ENCODE measurements around the gene ARL15. TPM values are rescaled to one million over a fixed set of nuclear protein-coding genes. Genes with fewer than 3 reads are reported as not detected.

ARL15 gene
- total and polyA plus RNA-seq, 9 of the 15 experiments (the other 6 are each of a cell fraction or from before 2014, with no cell fraction given) = 18.5 to 80.4 (median 57.0) TPM

DNA sequence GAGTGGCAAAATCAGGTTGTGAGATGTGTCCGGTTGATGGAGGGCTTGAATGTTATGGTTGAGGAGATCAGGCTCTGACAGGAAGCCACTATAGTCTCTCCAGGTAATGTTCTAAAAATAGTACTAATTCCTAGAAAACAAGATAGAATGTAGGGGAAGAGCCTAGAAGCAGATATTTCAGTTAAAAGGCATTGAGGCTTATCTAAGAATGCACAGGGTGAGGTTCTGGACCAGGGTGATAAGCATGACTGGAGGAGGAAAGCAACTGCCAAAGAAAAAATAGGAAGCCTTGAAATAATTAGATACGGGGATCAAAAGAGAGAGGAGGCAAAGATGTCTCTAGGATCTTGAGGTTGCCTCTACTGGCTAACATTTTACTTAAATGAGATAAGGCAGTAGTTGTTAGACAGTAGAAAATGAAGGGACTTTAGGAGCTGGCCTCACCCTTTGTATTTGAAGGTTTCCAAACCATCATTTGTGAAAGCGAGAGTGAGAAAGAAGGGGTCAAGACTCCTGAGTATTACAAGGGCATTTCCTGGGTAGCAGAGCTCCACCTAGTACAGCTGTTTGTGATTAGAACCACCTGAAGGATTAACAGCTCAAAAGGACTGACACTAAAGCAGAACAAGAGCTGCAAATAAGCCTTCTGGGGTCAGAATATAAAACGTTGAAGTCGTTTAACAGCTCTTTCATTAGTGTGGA lies 15.4 kb upstream of the ARL15 start (continued):
- TF ChIP-seq HLTF (IDR thresholded peaks at IDR 0.05) (peak; percentile 92; the same call in 1 of the 2 replicates), POLR2AphosphoS2 (IDR thresholded peaks at IDR 0.05; ENCODE audit: low read length) (peak; percentile 67; the same call in 1 of the 2 replicates), NBN (IDR thresholded peaks at IDR 0.05; ENCODE audit: low read depth) (peak; percentile 99), NFIX (CRISPR knock-in tag; IDR thresholded peaks at IDR 0.05; ENCODE audit: low read depth) (no peak; the same call in 1 of the 2 replicates), EHMT2 (IDR thresholded peaks at IDR 0.05) (peak; percentile 61; the same call in 1 of the 2 replicates), PRMT5 (CRISPR knock-in tag; IDR thresholded peaks at IDR 0.05) (no peak), SIX5 (IDR thresholded peaks at IDR 0.05; ENCODE audit: borderline replicate concordance in 1 of 2, insufficient read depth in 1 of 2, low read depth in 1 of 2, low read length in 2 of 2) (no peak), MTA2 (IDR thresholded peaks at IDR 0.05; ENCODE audit: low read depth) (peak; percentile 99), ZEB2 (IDR thresholded peaks at IDR 0.05) (peak; percentile 100), RHOXF2B (CRISPR knock-in tag; conservative IDR thresholded peaks at IDR 0.05) (no peak), EP400 (IDR thresholded peaks at IDR 0.05) (peak; percentile 75), ZNF274 (IDR thresholded peaks at IDR 0.05; ENCODE audit: borderline replicate concordance, low read depth, low read length) (peak; percentile 72), TCF3 (CRISPR knock-in tag; IDR thresholded peaks at IDR 0.05) (peak; percentile 99)
- TF ChIP-seq, protein P1, sequence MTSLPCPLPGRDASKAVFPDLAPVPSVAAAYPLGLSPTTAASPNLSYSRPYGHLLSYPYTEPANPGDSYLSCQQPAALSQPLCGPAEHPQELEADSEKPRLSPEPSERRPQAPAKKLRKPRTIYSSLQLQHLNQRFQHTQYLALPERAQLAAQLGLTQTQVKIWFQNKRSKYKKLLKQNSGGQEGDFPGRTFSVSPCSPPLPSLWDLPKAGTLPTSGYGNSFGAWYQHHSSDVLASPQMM (CRISPR knock-in tag; IDR thresholded peaks at IDR 0.05) = no peak
- TF ChIP-seq, protein P2, sequence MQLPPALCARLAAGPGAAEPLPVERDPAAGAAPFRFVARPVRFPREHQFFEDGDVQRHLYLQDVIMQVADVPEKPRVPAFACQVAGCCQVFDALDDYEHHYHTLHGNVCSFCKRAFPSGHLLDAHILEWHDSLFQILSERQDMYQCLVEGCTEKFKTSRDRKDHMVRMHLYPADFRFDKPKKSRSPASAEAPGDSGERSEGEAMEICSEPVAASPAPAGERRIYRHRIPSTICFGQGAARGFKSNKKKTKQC (CRISPR knock-in tag; IDR thresholded peaks at IDR 0.05) = no peak
- TF ChIP-seq, protein P3, sequence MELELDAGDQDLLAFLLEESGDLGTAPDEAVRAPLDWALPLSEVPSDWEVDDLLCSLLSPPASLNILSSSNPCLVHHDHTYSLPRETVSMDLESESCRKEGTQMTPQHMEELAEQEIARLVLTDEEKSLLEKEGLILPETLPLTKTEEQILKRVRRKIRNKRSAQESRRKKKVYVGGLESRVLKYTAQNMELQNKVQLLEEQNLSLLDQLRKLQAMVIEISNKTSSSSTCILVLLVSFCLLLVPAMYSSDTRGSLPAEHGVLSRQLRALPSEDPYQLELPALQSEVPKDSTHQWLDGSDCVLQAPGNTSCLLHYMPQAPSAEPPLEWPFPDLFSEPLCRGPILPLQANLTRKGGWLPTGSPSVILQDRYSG (tag; conservative IDR thresholded peaks at IDR 0.05; ENCODE audit: low read depth) = 0 out of 2 replicates have a peak, but pooled peaks have one; percentile 40
- TF ChIP-seq, protein P4, sequence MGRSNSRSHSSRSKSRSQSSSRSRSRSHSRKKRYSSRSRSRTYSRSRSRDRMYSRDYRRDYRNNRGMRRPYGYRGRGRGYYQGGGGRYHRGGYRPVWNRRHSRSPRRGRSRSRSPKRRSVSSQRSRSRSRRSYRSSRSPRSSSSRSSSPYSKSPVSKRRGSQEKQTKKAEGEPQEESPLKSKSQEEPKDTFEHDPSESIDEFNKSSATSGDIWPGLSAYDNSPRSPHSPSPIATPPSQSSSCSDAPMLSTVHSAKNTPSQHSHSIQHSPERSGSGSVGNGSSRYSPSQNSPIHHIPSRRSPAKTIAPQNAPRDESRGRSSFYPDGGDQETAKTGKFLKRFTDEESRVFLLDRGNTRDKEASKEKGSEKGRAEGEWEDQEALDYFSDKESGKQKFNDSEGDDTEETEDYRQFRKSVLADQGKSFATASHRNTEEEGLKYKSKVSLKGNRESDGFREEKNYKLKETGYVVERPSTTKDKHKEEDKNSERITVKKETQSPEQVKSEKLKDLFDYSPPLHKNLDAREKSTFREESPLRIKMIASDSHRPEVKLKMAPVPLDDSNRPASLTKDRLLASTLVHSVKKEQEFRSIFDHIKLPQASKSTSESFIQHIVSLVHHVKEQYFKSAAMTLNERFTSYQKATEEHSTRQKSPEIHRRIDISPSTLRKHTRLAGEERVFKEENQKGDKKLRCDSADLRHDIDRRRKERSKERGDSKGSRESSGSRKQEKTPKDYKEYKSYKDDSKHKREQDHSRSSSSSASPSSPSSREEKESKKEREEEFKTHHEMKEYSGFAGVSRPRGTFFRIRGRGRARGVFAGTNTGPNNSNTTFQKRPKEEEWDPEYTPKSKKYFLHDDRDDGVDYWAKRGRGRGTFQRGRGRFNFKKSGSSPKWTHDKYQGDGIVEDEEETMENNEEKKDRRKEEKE (IDR thresholded peaks at IDR 0.05; ENCODE audit: borderline replicate concordance in 1 of 2, control insufficient read depth in 1 of 2, low read depth in 2 of 2, low read length in 1 of 2) = peak in 1 of 2 experiments; percentile 44; a peak in 1 of 4 replicates
- TF ChIP-seq, protein P5, sequence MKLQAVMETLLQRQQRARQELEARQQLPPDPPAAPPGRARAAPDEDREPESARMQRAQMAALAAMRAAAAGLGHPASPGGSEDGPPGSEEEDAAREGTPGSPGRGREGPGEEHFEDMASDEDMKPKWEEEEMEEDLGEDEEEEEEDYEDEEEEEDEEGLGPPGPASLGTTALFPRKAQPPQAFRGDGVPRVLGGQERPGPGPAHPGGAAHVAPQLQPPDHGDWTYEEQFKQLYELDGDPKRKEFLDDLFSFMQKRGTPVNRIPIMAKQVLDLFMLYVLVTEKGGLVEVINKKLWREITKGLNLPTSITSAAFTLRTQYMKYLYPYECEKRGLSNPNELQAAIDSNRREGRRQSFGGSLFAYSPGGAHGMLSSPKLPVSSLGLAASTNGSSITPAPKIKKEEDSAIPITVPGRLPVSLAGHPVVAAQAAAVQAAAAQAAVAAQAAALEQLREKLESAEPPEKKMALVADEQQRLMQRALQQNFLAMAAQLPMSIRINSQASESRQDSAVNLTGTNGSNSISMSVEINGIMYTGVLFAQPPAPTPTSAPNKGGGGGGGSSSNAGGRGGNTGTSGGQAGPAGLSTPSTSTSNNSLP (IDR thresholded peaks at IDR 0.05; ENCODE audit: borderline replicate concordance, low read depth, low read length) = peak; percentile 98
- TF ChIP-seq, protein P6, sequence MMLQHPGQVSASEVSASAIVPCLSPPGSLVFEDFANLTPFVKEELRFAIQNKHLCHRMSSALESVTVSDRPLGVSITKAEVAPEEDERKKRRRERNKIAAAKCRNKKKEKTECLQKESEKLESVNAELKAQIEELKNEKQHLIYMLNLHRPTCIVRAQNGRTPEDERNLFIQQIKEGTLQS (IDR thresholded peaks at IDR 0.05) = peak; percentile 53; the same call in 1 of the 2 replicates
- TF ChIP-seq, protein P6 (CRISPR knock-in tag; conservative IDR thresholded peaks at IDR 0.05) = no peak

Data from K562 (cell line).